ENCODE measurements around the gene TTC23L. TPM values are rescaled to one million over a fixed set of nuclear protein-coding genes. Genes with fewer than 3 reads are reported as not detected.

TTC23L gene
- total RNA-seq, 1 donor from 2014 or later: not detected

Other genes starting within 250 kb of the TTC23L start
- 1.2 and 1.5 TPM in 2 replicates for gene RAI14, start 182.8 kb upstream of the TTC23L start, total RNA-seq
- gene RAD1, start 76.3 kb downstream of the TTC23L start, total RNA-seq: 28.1 and 32.3 TPM in 2 replicates
- 50.1 and 53.8 TPM in 2 replicates for gene BRIX1, start 76.5 kb downstream of the TTC23L start, total RNA-seq
- 51.9 and 52.0 TPM in 2 replicates for gene DNAJC21, start 90.4 kb downstream of the TTC23L start, total RNA-seq
- not detected in 2 replicates for gene AGXT2, start 208.8 kb downstream of the TTC23L start, total RNA-seq

All from T-helper 2 cell treated with Interferon-gamma antibody and Interleukin-4, amounts not matched to agents 100 ng/mL and 5 ng/mL, for 36 hours (primary cell).